HEK293 (cell line): ENCODE data around the gene ARAP1.

Experiments
- CTCF ChIA-PET: fragments of 350-600 bp; formaldehyde crosslinking; extraction: SDS; loops from one replicate; lab custom pipeline; 2021; ENCODE audit warnings: antibody characterized with exemption; lab: Yijun Ruan, JAX
- POLR2A ChIA-PET: fragments of 300-600 bp; formaldehyde crosslinking; extraction: SDS; loops from one replicate; lab custom pipeline; 2020; ENCODE audit warnings: antibody characterized with exemption, inconsistent platforms; lab: Yijun Ruan, JAX
- H3K27ac ChIP-seq: fragments of 200-500 bp; sonication (Bioruptor generic); 2 replicates; pipeline ENCODE4 v1.5.1; 2014; ENCODE audit warnings: low read depth, low read length, control low read depth, inconsistent platforms; ENCODE audit errors: extremely low read depth
- H3K36me3 ChIP-seq, 2 experiments: fragments of 200-500 bp in 1 of 2; sonication (Bioruptor generic) in 1 of 2; 1 replicate in 1 of 2; 2 replicates in 1 of 2; pipeline ENCODE4 v1.5.1; 2014 to 2017; ENCODE audit warnings: inconsistent platforms in 2 of 2, low read length in 2 of 2; ENCODE audit not compliant: control insufficient read depth in 2 of 2, insufficient read depth in 1 of 2
- H3K4me1 ChIP-seq: fragments of 200-500 bp; sonication (Bioruptor generic); 2 replicates; pipeline ENCODE4 v1.5.1; 2014; ENCODE audit warnings: mild to moderate bottlenecking, low read length, inconsistent platforms; ENCODE audit not compliant: control insufficient read depth, insufficient read depth
- H3K4me3 ChIP-seq: 2 replicates; pipeline ENCODE4 v1.5.1; 2011; ENCODE audit warnings: low read depth, mild to moderate bottlenecking, control low read depth, low read length, moderate library complexity
- H3K9me3 ChIP-seq: fragments of 200-500 bp; sonication (Bioruptor generic); 2 replicates; pipeline ENCODE4 v1.5.1; 2014; ENCODE audit warnings: low read depth, low read length, inconsistent platforms; ENCODE audit not compliant: control insufficient read depth, insufficient read depth
- GLIS1 ChIP-seq: fragments of 450-650 bp; formaldehyde crosslinking; IDR thresholded peaks from 2 replicates; pipeline ENCODE4 v1.5.1; 2016; ENCODE audit warnings: missing biosample characterization, missing genetic modification characterization
- HOXA7 ChIP-seq: sonication (generic); formaldehyde crosslinking; IDR thresholded peaks from 2 replicates; pipeline ENCODE4 v1.8.1; 2022; ENCODE audit warnings: missing genetic modification reagents, borderline replicate concordance
- KLF1 ChIP-seq: fragments of 450-650 bp; formaldehyde crosslinking; IDR thresholded peaks from 2 replicates; pipeline ENCODE4 v1.5.1; 2016; ENCODE audit warnings: missing biosample characterization, missing genetic modification characterization
- OVOL3 ChIP-seq: fragments of 450-650 bp; formaldehyde crosslinking; IDR thresholded peaks from 2 replicates; pipeline ENCODE4 v1.5.1; 2016; ENCODE audit warnings: missing biosample characterization, missing genetic modification characterization
- SCRT2 ChIP-seq: fragments of 450-650 bp; formaldehyde crosslinking; IDR thresholded peaks from 2 replicates; pipeline ENCODE4 v1.5.1; 2016; ENCODE audit warnings: missing biosample characterization, missing genetic modification characterization
- ZIC2 ChIP-seq: fragments of 450-650 bp; formaldehyde crosslinking; IDR thresholded peaks from 2 replicates; pipeline ENCODE4 v1.5.1; 2016; ENCODE audit warnings: missing biosample characterization, missing genetic modification characterization
- ZNF132 ChIP-seq: fragments of 450-650 bp; formaldehyde crosslinking; IDR thresholded peaks from 2 replicates; pipeline ENCODE4 v1.5.1; 2017; ENCODE audit warnings: missing biosample characterization, missing genetic modification characterization, borderline replicate concordance
- ZNF660 ChIP-seq: fragments of 450-650 bp; IDR thresholded peaks from 2 replicates; pipeline ENCODE4 v1.5.1; 2018; ENCODE audit warnings: missing biosample characterization, mild to moderate bottlenecking, missing genetic modification characterization
- TF ChIP-seq, protein P1 (sequence below): fragments of 450-650 bp; formaldehyde crosslinking; IDR thresholded peaks from 2 replicates; pipeline ENCODE4 v1.5.1; 2016; ENCODE audit warnings: missing biosample characterization, missing genetic modification characterization, low read depth

The ARAP1 gene

GRCh38 chr11:72769680-72770079 is 17.5 kb upstream of the ARAP1 start (continued):
- TF ChIP-seq, protein P1, sequence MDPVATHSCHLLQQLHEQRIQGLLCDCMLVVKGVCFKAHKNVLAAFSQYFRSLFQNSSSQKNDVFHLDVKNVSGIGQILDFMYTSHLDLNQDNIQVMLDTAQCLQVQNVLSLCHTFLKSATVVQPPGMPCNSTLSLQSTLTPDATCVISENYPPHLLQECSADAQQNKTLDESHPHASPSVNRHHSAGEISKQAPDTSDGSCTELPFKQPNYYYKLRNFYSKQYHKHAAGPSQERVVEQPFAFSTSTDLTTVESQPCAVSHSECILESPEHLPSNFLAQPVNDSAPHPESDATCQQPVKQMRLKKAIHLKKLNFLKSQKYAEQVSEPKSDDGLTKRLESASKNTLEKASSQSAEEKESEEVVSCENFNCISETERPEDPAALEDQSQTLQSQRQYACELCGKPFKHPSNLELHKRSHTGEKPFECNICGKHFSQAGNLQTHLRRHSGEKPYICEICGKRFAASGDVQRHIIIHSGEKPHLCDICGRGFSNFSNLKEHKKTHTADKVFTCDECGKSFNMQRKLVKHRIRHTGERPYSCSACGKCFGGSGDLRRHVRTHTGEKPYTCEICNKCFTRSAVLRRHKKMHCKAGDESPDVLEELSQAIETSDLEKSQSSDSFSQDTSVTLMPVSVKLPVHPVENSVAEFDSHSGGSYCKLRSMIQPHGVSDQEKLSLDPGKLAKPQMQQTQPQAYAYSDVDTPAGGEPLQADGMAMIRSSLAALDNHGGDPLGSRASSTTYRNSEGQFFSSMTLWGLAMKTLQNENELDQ (tag by site-specific recombination), result no peak
- no peak for TF ChIP-seq OVOL3 (tag by site-specific recombination)

DNA sequence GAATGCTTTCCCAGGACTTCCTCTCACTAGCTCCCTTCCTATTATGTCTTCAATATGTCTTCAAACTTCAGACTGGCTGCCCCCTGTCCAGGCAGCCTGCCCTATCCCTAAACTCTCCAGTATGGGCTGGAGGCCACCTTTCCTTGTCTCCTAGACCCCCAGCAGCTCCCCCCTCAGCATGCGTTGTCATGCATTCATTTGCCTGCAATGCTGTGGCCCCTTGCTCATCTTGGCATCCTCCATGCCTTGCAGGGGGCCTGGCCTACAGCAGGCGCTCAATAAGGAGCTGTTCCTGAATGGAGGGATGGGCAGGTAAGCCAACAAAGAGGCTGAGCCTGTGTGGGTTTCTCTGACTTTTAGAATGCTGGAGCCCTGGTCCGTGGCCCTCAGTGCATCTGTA is 16.4 kb upstream of the ARAP1 start:
- Histone ChIP-seq H3K36me3 (no peaks in the 10 kb centered on the region), H3K4me3 (no peak overlapping the region), H3K9me3 (no peaks in the 10 kb centered on the region)
- ChIA-PET CTCF (no interaction called here), POLR2A (interaction anchor here (0.6 kb wide), 1 partner anchor 8 kb away, joined by 4 read pairs; no protein-coding TSS in a partner anchor)
- TF ChIP-seq HOXA7 (CRISPR knock-in tag), result no peak
- peak; percentile 95 for TF ChIP-seq GLIS1 (tag by site-specific recombination)
- TF ChIP-seq, all 188 proteins: peak for 1
- Histone ChIP-seq H3K4me1 (no peaks in the 10 kb centered on the region), H3K27ac (no peak overlapping the region)

DNA sequence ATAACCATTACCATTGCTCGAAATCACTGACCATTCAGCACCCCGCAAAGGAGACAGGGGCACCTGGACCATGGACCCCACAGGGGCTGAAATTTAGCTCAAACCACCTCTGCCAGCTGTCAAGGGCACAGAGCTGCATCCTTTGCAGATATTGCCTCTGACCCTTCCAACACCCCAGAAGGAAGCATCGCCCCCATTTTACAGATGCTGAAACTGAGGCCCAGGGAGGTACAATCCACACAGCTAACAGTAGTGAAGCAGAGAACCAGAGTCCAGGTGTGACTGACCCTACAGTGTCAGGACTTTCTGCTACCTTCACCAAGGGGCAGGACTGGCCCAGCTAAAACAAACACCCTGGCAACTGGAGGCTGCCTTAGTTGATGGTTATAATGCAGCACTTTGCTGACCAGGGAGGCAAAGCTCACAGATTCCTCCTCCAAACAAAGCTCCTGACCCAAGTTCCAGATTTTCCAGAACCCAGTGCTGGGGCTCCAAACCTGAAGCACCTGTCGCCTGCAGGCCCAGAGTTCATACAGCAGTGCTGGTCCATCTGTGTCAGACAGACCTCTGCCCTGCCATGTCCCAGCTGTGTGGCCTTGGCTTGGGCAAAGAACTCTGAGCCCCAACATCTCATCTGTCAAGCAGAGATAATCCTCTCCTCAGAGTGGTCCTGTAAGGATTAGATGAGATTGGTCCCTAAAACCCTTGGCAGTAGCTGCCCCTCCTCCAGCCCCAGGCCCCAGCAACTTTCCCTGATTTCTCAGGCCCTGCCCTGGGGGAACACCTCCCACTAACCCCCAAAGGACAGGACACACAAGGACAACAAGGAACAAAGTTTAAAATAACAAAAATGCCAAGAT is 15.2 kb upstream of the ARAP1 start:
- TF ChIP-seq ZNF132 (tag by site-specific recombination) (no peak), SCRT2 (tag by site-specific recombination) (peak; percentile 73)
- no peaks in the 10 kb centered on the region for H3K4me1 ChIP-seq
- H3K4me3 ChIP-seq, result no peak overlapping the region
- ChIA-PET POLR2A (no interaction called here), CTCF (interaction anchor here (0.6 kb wide), 1 partner anchor 1688 kb away, joined by 3 read pairs; no protein-coding TSS in a partner anchor)
- no peaks in the 10 kb centered on the region for H3K36me3 ChIP-seq
- H3K27ac ChIP-seq, result no peak overlapping the region
- H3K9me3 ChIP-seq, result no peaks in the 10 kb centered on the region

- ChIA-PET CTCF (interaction anchor here (1.0 to 1.1 kb wide), 2 partner anchors 27 to 28 kb away, joined by 3 to 5 read pairs; partner anchors contain the start of gene STARD10), POLR2A (no interaction called here)
- no peak overlapping the region for H3K27ac ChIP-seq
- H3K9me3 ChIP-seq, result no peaks in the 10 kb centered on the region
- H3K4me1 ChIP-seq, result no peaks in the 10 kb centered on the region
- H3K4me3 ChIP-seq, result no peak overlapping the region
- TF ChIP-seq ZIC2 (tag by site-specific recombination) (peak; percentile 45), ZNF660 (tag by site-specific recombination) (no peak)
- H3K36me3 ChIP-seq, result no peaks in the 10 kb centered on the region
Observed at GRCh38 chr11:72766152-72766902, 14.1 kb upstream of the ARAP1 start.

DNA sequence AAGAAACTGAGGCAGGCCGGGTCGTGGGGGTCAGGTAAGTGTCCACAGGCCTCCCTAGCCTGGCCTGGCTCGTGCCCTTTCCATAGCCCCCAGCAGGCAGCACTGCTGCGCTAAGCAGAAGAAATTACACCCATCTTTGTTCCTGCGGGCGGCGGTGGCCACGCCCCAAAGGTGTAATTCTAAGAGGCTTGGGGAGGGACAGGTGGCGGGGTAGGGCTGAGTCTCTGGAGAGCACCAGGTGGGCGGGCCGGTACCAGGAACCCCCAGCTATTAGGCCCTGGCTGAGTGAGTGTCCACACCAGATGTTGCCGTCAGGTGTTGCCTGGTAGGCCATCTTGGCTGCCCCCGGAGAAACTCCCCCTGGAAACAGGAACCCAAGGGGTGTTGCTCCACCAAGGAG is 12.3 kb upstream of the ARAP1 start:
- POLR2A ChIA-PET, result no interaction called here
- no peaks in the 10 kb centered on the region for H3K36me3 ChIP-seq
- TF ChIP-seq KLF1 (tag by site-specific recombination) (peak; percentile 87), HOXA7 (CRISPR knock-in tag) (no peak)
- H3K4me3 ChIP-seq, result no peak overlapping the region
- no peaks in the 10 kb centered on the region for H3K9me3 ChIP-seq
- H3K27ac ChIP-seq, result no peak overlapping the region
- CTCF ChIA-PET, result interaction anchor here (0.6 to 0.7 kb wide), 2 partner anchors 16 to 30 kb away, joined by 3 to 4 read pairs; no protein-coding TSS in a partner anchor
- no peaks in the 10 kb centered on the region for H3K4me1 ChIP-seq
